GM12878 (cell line): ENCODE measurements around the gene MAK. TPM values are rescaled to one million over a fixed set of nuclear protein-coding genes. Genes with fewer than 3 reads are reported as not detected.

Source experiments
- ATAC-seq: fragments of 200-7000 bp; cut with Tn5 transposase; 3 replicates; pipeline ENCODE4 v1.9.1; 2020; ENCODE audit warnings: mild to moderate bottlenecking, moderate library complexity
- BruUV-seq: library from RNA; stranded (reverse); fragments of 400-500 nt; replicated peaks from 2 replicates; lab custom pipeline; 2021; lab: Mats Ljungman, UMichigan
- CTCF ChIA-PET: fragments of 300-600 bp; sonication (Branson Sonifier 250); formaldehyde crosslinking; extraction: SDS; loops from one replicate; lab custom pipeline; 2021; ENCODE audit warnings: inconsistent platforms; lab: Yijun Ruan, JAX
- POLR2A ChIA-PET: fragments of 350-600 bp; formaldehyde crosslinking; extraction: SDS; loops from one replicate; lab custom pipeline; 2021; ENCODE audit warnings: inconsistent platforms; lab: Charles Lee
- RAD21 ChIA-PET: fragments of 300-600 bp; sonication (Branson Sonifier 250); formaldehyde crosslinking; loops from one replicate; lab custom pipeline; 2023; ENCODE audit warnings: antibody characterized with exemption; ENCODE audit not compliant: unreplicated experiment; lab: Charles Lee
- SMC1A ChIA-PET: fragments of 300-600 bp; sonication (Branson Sonifier 250); formaldehyde crosslinking; loops from one replicate; lab custom pipeline; 2023; ENCODE audit not compliant: unreplicated experiment, uncharacterized antibody; lab: Charles Lee
- DNase-seq: peaks from one replicate; pipeline ENCODE4 v3.0.0-alpha.2; 2011; ENCODE audit warnings: low read depth, low spot score
- FAIRE-seq: peaks from 3 replicates; lab custom pipeline; 2011; peaks lifted over from hg19 to GRCh38; lab: Jason Lieb, UNC
- H2AFZ ChIP-seq: 2 replicates; pipeline ENCODE4 v1.6.0; 2011; ENCODE audit warnings: low read depth, low read length, control low read depth; ENCODE audit not compliant: control insufficient read depth
- H3K27ac ChIP-seq: 2 replicates; pipeline ENCODE4 v1.5.1; 2011; ENCODE audit warnings: control low read depth; ENCODE audit not compliant: control insufficient read depth, insufficient read depth
- H3K27me3 ChIP-seq, 2 experiments: replicated peaks in 1 of 2; 2 replicates each; pipeline versions ENCODE4 v1.6.0 to v1.6.1; 2011; ENCODE audit warnings: low read length in 1 of 2; ENCODE audit not compliant: control insufficient read depth in 2 of 2, insufficient read depth in 2 of 2
- H3K36me3 ChIP-seq, 2 experiments: 2 replicates each; pipeline ENCODE4 v1.5.1; 2011; ENCODE audit warnings: low read length in 1 of 2; ENCODE audit not compliant: control insufficient read depth in 2 of 2, insufficient read depth in 2 of 2
- H3K4me1 ChIP-seq: 2 replicates; pipeline ENCODE4 v1.6.1; 2011; ENCODE audit warnings: mild to moderate bottlenecking, low read length, moderate library complexity, mixed read lengths; ENCODE audit not compliant: control insufficient read depth, insufficient read depth
- H3K4me2 ChIP-seq: 2 replicates; pipeline ENCODE4 v1.6.0; 2011; ENCODE audit warnings: control low read depth; ENCODE audit not compliant: control insufficient read depth, insufficient read depth
- H3K4me3 ChIP-seq: fragments of 200-600 bp; sonication (generic); 2 replicates; pipeline ENCODE4 v1.5.1; 2016
- H3K79me2 ChIP-seq: 2 replicates; pipeline ENCODE4 v1.6.0; 2011; ENCODE audit warnings: low read length; ENCODE audit not compliant: control insufficient read depth, insufficient read depth
- H3K9ac ChIP-seq: 2 replicates; pipeline ENCODE4 v1.8.0; 2011; ENCODE audit warnings: low read length, control low read depth, mixed read lengths; ENCODE audit not compliant: control insufficient read depth, insufficient read depth
- H3K9me3 ChIP-seq: replicated peaks from 3 replicates; pipeline ENCODE4 v1.5.1; 2011; ENCODE audit warnings: mild to moderate bottlenecking, low read length; ENCODE audit not compliant: control insufficient read depth, insufficient read depth
- H4K20me1 ChIP-seq: 2 replicates; pipeline ENCODE4 v1.6.0; 2011; ENCODE audit not compliant: control insufficient read depth, insufficient read depth
- JUND ChIP-seq: IDR thresholded peaks from 2 replicates; pipeline ENCODE4 v1.6.1; 2012; ENCODE audit warnings: low read depth, mild to moderate bottlenecking, low read length, improper control_type of control experiment, moderate library complexity
- POLR2A ChIP-seq: IDR thresholded peaks from 2 replicates; pipeline ENCODE4 v1.6.1; 2011; ENCODE audit warnings: low read depth, mild to moderate bottlenecking, low read length
- WGBS: methylation state at CpG from one replicate; pipeline ENCODE4 v1.1.6; 2016; ENCODE audit warnings: low lambda C conversion rate; ENCODE audit not compliant: insufficient replicate concordance, insufficient coverage; ENCODE audit errors: missing lambda C conversion rate; 5-methylcytosine and 5-hydroxymethylcytosine counted together
- in situ Hi-C: fragments of 300-500 bp; cut with MboI; formaldehyde crosslinking; loops from 9 replicates; pipeline ENCODE4 v1.14.3; 2018; ENCODE audit warnings: mixed read lengths
- intact Hi-C: fragments of 100-400 bp; cut with micrococcal nuclease; formaldehyde crosslinking; loops from one replicate; pipeline ENCODE4 v1.14.2; 2022; ENCODE audit not compliant: unreplicated experiment
- polyA plus RNA-seq, 11 experiments: library from polyadenylated mRNA; depleted of rRNA in 4 of 11; unstranded in 6 of 11; stranded (reverse) in 5 of 11; fragments of >200 nt; fragmentation: Nextera tagmentation in 4 of 11; fragmentation: Illumina TruSeq in 1 of 11; extraction: Ambion mirVana in 4 of 11; extraction: Trizol in 1 of 11; gene quantifications; 1 replicate in 1 of 11; 2 replicates in 10 of 11; pipeline versions ENCODE4 v1.2.1 to v1.2.3, GENCODE V29; 2011 to 2016; ENCODE audit warnings: inconsistent platforms in 2 of 11, missing spikeins in 2 of 11, low read depth in 1 of 11
- total RNA-seq, 4 experiments: library from RNA; depleted of rRNA in 3 of 4; stranded (reverse); fragments of >200 nt in 3 of 4; fragmentation: Illumina TruSeq in 1 of 4; extraction: Trizol in 1 of 4; gene quantifications; 2 replicates each; pipeline versions ENCODE4 v1.2.1 to v1.2.3, GENCODE V29; 2013 to 2021
- TF ChIP-seq, protein P1 (sequence below): fragments of 450-650 bp; IDR thresholded peaks from 2 replicates; pipeline ENCODE4 v1.6.1; 2017; ENCODE audit warnings: mild to moderate bottlenecking, moderate library complexity

The MAK gene
- total and polyA plus RNA-seq, 10 of the 15 experiments (the other 5 are each of a cell fraction or from before 2014, with no cell fraction given), result 0.01 to 0.90 (median 0.13) TPM; not detected in 1

DNA sequence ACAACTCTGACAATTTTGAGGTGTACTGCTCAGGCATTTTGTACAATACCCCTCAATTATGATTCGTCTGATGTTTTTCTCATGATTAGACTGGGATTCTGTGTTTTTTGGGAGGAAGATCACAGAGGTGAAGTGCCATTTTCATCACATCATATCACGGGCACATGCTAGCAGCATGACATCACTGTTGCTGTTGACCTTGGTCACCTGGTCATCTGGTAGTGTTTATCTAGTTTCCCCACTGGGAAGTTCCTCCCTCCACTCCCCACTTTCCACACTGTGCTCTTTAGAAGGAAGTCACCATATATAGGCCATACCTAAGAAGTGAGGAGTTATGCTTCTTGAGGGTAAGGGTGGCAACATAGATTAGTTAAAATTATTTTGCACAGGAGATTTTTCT, 22.7 kb upstream of the MAK start (continued):
- TF ChIP-seq, protein P1, sequence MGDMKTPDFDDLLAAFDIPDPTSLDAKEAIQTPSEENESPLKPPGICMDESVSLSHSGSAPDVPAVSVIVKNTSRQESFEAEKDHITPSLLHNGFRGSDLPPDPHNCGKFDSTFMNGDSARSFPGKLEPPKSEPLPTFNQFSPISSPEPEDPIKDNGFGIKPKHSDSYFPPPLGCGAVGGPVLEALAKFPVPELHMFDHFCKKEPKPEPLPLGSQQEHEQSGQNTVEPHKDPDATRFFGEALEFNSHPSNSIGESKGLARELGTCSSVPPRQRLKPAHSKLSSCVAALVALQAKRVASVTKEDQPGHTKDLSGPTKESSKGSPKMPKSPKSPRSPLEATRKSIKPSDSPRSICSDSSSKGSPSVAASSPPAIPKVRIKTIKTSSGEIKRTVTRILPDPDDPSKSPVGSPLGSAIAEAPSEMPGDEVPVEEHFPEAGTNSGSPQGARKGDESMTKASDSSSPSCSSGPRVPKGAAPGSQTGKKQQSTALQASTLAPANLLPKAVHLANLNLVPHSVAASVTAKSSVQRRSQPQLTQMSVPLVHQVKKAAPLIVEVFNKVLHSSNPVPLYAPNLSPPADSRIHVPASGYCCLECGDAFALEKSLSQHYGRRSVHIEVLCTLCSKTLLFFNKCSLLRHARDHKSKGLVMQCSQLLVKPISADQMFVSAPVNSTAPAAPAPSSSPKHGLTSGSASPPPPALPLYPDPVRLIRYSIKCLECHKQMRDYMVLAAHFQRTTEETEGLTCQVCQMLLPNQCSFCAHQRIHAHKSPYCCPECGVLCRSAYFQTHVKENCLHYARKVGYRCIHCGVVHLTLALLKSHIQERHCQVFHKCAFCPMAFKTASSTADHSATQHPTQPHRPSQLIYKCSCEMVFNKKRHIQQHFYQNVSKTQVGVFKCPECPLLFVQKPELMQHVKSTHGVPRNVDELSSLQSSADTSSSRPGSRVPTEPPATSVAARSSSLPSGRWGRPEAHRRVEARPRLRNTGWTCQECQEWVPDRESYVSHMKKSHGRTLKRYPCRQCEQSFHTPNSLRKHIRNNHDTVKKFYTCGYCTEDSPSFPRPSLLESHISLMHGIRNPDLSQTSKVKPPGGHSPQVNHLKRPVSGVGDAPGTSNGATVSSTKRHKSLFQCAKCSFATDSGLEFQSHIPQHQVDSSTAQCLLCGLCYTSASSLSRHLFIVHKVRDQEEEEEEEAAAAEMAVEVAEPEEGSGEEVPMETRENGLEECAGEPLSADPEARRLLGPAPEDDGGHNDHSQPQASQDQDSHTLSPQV, result no peak
- no peak for TF ChIP-seq POLR2A

GRCh38 chr6:10857259-10857658, 18.9 kb upstream of the MAK start:
- H3K27me3 ChIP-seq, result no peaks in the 10 kb centered on the region
- no peaks in the 10 kb centered on the region; the same call in 2 of the 3 replicates for H3K9me3 ChIP-seq
- WGBS, result 27% methylated on average over 2 of the region's 2 CpGs
- TF ChIP-seq JUND, result no peak
- TF ChIP-seq, all 136 proteins: peak for 0
- Histone ChIP-seq H3K27ac (no peak overlapping the region), H3K9ac (no peak overlapping the region), H3K79me2 (no peaks in the 10 kb centered on the region), H3K4me3 (no peak overlapping the region), H4K20me1 (no peaks in the 10 kb centered on the region), H3K4me1 (no peaks in the 10 kb centered on the region), H3K4me2 (no peak overlapping the region), H2AFZ (no peak overlapping the region), H3K36me3 (no peaks in the 10 kb centered on the region)
- FAIRE-seq (no peak), ATAC-seq (no peak), DNase-seq (no peak)
- ChIA-PET POLR2A (no interaction called here), RAD21 (no interaction called here), SMC1A (no interaction called here), CTCF (interaction anchor here (0.5 to 0.8 kb wide), 2 partner anchors 12 to 204 kb away, joined by 3 to 5 read pairs; no protein-coding TSS in a partner anchor)
- in situ Hi-C loops (no loop called here), intact Hi-C loops (no loop called here)
- BruUV-seq, result no TSS peak
